Ammon's horn (tissue), 1 donor: Measurements from ENCODE around the gene ANKS1A.

ENCODE experiments used
- DNase-seq: peaks from one replicate; pipeline ENCODE4 v3.0.0-alpha.2; 2016; ENCODE audit warnings: low spot score

The ANKS1A gene

GRCh38 chr6:35071347-35071994, 182.4 kb downstream of the ANKS1A start:
- DNase-seq, result no peak

DNA sequence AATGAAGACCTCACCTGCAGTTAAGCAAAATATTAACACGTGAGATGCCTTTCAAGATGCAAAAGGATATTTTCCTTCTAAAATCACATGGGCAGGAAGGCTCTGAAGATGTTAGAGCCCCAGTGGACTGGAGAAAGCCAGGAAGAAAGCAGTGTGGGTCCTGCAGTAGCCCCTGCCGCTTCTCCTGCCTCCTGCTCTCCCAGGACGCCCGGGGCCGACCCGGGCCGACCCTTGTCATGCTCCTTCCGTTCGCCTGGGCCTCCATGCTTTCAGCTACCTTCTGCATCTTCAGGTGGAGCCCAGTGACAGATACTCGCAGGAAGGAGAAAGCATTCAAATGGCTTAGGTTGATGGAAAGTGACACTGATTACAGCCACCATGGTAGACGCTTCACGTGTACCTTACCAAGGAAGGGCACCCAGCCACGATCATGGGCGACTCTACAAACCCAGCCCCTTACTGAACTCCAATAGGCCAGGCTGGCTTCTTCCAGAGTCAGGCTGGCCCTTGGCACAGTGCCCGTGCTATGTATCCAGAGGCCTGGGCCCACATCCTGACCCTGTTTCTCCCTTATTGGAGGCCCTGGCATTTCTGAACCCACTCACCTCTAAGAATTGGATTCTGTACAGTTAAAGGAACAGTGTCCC, 183.1 kb downstream of the ANKS1A start:
- DNase-seq, result no peak

- no peak for DNase-seq
Measured at GRCh38 chr6:35072698-35073055, 183.6 kb downstream of the ANKS1A start.

DNA sequence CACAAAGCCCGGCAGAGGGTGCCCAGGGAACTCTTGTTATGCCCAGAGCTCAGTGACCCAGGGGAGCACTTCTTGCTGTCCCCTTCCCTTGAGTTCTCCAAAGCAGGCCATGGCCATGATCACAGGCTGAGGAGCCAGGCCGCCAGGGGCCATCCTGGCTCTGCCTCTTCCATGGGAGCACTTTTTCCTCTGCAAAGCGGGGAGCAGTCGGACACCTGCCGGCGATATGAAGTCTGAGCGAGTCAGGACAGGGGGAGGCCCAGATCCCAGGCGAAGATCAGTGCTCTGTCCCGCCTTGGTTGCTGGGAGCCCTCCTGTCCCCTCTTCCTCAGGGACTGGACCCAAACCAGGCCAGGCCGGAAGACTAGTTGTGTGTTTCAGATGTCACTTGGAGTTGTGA, 184.2 kb downstream of the ANKS1A start:
- DNase-seq, result no peak

- no peak for DNase-seq
Measured at GRCh38 chr6:35073766-35074471, 184.9 kb downstream of the ANKS1A start.

DNA sequence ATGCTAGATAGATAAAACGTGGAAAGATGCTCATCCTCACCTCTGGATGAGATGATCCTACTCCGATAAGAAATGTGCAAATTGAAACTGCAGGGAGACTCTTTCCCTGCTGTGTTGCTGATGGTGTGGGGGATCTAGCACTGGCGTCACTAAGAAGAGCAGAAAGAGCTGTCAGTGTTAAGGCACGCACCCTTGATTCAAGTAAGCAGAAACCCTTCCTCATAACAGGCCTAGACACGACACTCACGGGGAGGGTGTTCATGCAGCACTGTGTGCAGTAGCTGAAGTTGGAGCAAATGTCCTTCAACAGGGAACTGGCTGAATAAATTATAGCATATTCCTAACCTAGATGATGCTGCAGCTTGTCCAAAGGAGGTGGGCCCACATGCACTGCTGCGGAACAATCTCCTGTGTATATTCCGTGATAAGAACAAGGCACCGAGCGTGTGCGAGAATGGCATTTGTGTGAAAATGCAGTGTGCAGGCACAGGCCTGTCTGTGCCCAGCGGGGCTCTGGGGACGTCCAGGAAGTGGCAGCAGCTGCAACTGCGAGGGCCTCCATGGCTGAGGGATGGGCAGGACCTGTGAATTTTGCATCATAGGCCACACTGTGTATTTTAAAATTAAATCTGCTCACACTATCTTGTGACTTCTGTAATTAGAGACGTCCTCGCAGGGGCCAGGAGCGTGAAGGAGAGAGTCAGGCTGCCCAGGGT, 188.1 kb downstream of the ANKS1A start:
- DNase-seq, result no peak

DNA sequence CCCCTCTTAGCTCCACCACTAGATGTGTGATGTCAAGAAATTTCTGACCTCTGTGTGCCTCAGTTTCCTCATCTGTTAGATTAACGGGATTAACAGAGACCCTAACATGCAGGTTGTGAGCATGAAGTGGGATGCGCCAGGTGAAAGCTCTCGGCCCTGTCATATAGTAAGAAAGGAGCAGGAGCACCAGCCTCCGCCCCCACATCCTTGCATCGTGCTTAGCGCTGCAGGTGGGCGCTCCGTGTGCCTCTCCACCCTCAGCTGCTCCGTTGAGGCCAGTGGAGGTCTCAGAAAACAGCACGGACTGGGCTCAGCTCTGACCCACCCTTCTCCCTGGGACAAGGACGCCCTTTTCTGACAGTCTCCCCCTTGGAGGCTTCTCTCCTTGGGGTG, 188.7 kb downstream of the ANKS1A start:
- DNase-seq, result no peak

DNA sequence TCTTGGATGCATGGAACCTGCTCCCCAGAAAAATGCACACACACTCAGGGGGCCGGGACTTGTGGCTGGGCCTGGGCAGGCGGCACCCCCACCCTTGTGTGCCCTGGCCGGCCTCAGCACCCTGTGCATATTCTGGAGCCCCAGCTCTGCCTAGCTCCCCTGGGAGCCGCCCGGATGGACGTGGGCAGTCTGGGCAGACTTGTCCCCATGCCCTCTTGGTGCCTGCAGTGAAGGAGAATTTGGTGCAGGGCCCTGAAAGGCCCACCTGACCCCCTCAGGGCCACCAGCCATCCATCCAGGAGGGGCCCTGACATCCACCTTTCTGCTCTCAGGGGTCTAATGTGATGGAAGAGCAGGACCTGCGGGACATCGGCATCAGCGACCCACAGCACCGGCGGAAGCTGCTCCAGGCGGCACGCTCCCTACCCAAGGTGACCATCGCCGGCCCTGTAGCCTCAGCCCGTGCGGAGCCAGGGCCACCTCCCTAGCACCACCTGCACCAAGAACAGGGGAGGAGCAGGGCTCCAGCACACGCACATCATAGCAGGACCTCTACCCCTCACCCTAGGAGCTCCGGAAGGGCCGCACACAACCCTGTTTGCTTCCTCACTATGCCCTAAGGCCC, 189.3 kb downstream of the ANKS1A start:
- DNase-seq, result no peak

DNA sequence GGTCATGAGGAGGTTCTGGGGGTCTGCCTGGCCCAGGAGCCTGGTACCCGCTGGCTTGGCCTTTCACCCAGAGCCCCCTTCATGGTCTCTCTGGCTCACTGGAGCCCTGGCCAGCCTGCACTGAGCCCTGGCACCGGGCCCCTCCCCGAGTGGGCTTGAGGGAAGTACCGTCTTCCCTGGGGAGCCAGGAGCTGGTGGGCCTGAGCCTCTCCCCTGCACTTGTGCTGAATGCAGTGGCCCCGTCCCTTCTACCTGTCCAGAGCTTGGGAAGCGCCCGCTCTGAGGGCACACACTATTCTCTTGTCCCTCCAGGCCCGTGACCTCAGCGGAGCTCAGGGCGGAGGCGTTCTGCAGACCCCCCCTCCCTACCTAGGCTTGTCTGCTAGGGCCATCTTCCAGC, 189.8 kb downstream of the ANKS1A start:
- no peak for DNase-seq

DNA sequence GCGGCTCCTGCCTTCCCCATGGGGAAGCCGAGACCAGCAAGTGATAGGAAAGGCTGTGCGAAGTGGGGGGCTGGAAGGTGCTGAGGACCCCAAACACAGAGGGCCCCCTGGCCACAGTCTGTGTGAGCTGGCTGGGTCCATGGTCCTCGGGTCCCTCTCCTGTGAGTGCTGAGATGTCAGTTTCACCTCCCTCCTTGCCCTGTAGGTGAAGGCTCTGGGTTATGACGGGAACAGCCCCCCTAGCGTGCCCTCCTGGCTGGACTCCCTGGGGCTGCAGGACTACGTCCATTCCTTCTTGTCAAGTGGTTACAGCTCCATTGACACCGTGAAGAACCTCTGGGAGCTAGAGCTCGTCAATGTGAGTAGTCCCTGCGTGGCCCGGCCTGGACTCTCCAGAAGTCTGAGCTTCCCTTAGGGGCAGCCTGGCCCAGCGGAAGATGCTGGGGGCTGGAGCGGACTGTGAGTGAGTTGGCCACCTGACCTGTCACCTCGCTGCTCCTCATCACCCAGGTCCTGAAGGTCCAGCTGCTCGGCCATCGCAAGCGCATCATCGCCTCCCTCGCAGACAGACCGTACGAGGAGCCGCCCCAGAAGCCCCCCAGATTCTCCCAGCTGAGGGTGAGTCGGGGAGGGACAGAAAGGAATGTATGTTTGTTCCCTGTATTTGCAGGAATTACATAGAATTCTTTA, 190.4 kb downstream of the ANKS1A start:
- no peak for DNase-seq

GRCh38 chr6:35080016-35080680, 191.1 kb downstream of the ANKS1A start:
- DNase-seq, result no peak

- no peak for DNase-seq
Measured at GRCh38 chr6:35080821-35081425, 191.9 kb downstream of the ANKS1A start.

- peak; percentile 60 for DNase-seq
Measured at GRCh38 chr6:35081426-35081851, 192.4 kb downstream of the ANKS1A start.

DNA sequence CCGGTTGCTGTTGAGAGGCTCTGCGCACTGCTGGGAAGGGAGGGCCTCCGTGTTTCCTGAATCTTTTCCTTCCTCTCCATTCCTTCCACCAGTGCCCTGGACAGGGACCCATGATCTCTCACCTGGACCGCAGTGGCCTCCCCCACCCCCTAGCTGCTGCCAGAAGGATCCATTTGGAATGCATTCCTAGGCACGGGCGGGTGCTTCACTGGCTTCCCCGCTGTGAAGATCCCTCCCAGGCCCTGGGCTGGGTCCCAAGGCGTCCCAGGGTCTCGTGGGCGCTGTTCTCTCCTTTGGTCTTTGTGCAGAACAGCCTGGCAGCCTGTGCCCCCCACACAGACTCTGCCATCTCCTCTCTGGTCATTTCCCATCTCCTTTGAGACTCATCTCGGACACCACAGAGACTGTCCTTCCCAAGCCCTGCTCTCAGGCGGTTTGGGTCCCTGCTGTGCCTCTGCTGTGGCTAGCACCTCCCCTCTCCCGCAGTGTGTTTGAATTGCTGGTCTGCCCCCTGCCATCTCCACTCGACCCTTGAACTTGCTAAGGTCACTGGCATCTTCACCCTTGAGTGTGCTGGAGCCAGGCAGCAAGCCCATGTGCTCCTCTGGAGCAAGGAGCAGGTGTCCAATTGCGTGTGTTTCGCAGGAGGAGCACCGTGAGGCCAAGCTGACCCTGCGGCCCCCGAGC, 193.1 kb downstream of the ANKS1A start:
- DNase-seq, result no peak

DNA sequence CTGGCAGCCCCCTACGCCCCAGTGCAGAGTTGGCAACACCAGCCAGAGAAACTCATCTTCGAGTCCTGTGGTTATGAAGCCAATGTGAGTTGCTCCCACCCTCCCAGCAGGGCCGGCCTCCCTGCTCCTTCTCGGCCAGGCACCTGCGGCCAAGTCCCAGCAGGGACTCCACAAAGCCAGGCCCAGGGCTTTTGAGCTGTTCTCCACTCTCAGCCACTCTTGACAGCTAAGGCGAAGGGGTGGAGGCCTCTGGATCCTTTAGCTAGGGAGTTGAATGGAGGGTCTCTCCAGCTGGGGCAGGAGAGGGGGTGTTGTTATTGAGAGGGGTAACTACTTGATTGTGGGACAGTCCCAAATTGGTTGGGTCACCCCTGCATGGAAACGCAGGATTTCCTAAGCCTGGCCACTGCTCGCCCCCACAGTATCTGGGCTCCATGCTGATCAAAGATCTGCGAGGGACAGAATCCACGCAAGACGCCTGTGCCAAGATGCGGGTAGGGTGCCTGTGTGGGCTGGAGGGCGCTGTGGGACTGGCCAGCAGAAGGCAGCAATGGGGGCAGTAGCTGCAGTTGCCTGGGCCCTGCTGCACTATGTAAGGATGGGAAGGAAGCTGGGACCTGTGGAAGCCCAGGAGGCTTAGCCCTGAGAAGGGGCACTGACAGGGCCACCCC, 193.8 kb downstream of the ANKS1A start:
- no peak for DNase-seq

DNA sequence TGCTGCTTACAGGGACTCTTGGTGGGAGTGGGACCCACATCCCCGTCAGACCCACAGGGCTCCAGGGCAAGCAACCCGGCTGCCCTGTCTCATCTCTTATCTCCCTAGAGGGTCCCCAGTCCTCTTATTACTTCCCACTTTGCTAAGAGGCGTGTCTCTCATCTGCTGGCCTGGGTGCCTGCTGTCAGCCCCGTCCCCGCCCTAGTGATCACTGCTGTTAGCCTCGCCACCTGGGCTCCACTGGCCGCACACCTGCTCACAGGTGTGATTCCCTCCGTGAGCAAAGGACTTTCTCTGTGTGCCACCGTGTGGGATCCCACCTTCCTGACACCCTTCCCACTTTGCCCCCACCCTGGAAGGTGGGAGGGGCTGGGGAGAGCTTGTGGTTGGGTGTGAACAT, 194.5 kb downstream of the ANKS1A start:
- DNase-seq, result no peak

GRCh38 chr6:35084041-35084491, 195.0 kb downstream of the ANKS1A start:
- peak; percentile 52 for DNase-seq

- no peak for DNase-seq
Measured at GRCh38 chr6:35084511-35085203, 195.6 kb downstream of the ANKS1A start.
